Measurements from ENCODE around the gene RAD18. TPM values are rescaled to one million over a fixed set of nuclear protein-coding genes. Genes with fewer than 3 reads are reported as not detected.

RAD18 gene
- total RNA-seq, 2 experiments from 2014 or later: 37.2 to 40.2 TPM

- Mint-ChIP-seq H3K9me3 (ENCODE audit: insufficient read depth) (no peaks in the 10 kb centered on the region), H3K4me1 (ENCODE audit: low read depth) (no peaks in the 10 kb centered on the region), H3K27me3 (ENCODE audit: low read depth) (no peaks in the 10 kb centered on the region), H3K4me3 (no peak overlapping the region), H3K36me3 (ENCODE audit: low read depth) (no peaks in the 10 kb centered on the region), H3K27ac (no peak overlapping the region)
- DNase-seq: no peak
- ChIA-PET CTCF (no interaction called here), POLR2A (no interaction called here)
- no peak for ATAC-seq
Observed at GRCh38 chr3:8838234-8838633, 125.0 kb downstream of the RAD18 start.

GRCh38 chr3:8837162-8837561 is 126.1 kb downstream of the RAD18 start:
- ChIA-PET POLR2A (no interaction called here), CTCF (interaction anchor here (0.7 kb wide), 1 partner anchor 67 kb away, joined by 3 read pairs; the partner anchor contains the start of gene OXTR)
- H3K27ac Mint-ChIP-seq: no peak overlapping the region
- H3K27me3 Mint-ChIP-seq (ENCODE audit: low read depth): no peaks in the 10 kb centered on the region
- no peaks in the 10 kb centered on the region for H3K4me1 Mint-ChIP-seq (ENCODE audit: low read depth)
- no peak for ATAC-seq
- H3K9me3 Mint-ChIP-seq (ENCODE audit: insufficient read depth): no peaks in the 10 kb centered on the region
- DNase-seq: no peak
- H3K36me3 Mint-ChIP-seq (ENCODE audit: low read depth): no peaks in the 10 kb centered on the region
- H3K4me3 Mint-ChIP-seq: no peak overlapping the region

- no peak for DNase-seq
- Mint-ChIP-seq H3K4me3 (no peak overlapping the region), H3K27ac (no peak overlapping the region), H3K9me3 (ENCODE audit: insufficient read depth) (no peaks in the 10 kb centered on the region), H3K4me1 (ENCODE audit: low read depth) (no peaks in the 10 kb centered on the region), H3K27me3 (ENCODE audit: low read depth) (no peaks in the 10 kb centered on the region), H3K36me3 (ENCODE audit: low read depth) (no peaks in the 10 kb centered on the region)
- no peak for ATAC-seq
- CTCF ChIA-PET: no interaction called here
- POLR2A ChIA-PET: no interaction called here
Observed at GRCh38 chr3:8836096-8836495, 127.2 kb downstream of the RAD18 start.

GRCh38 chr3:8835385-8835784 is 127.9 kb downstream of the RAD18 start:
- Mint-ChIP-seq H3K27me3 (ENCODE audit: low read depth) (no peaks in the 10 kb centered on the region), H3K9me3 (ENCODE audit: insufficient read depth) (no peaks in the 10 kb centered on the region), H3K4me3 (no peak overlapping the region), H3K4me1 (ENCODE audit: low read depth) (no peaks in the 10 kb centered on the region), H3K27ac (no peak overlapping the region), H3K36me3 (ENCODE audit: low read depth) (no peaks in the 10 kb centered on the region)
- CTCF ChIA-PET: no interaction called here
- ATAC-seq: no peak
- DNase-seq: no peak
- POLR2A ChIA-PET: no interaction called here

GRCh38 chr3:8834974-8835373 is 128.3 kb downstream of the RAD18 start:
- Mint-ChIP-seq H3K27me3 (ENCODE audit: low read depth) (no peaks in the 10 kb centered on the region), H3K4me1 (ENCODE audit: low read depth) (no peaks in the 10 kb centered on the region)

GRCh38 chr3:8827641-8828040 is 135.6 kb downstream of the RAD18 start:
- ChIA-PET POLR2A (no interaction called here), CTCF (no interaction called here)
- Mint-ChIP-seq H3K4me1 (ENCODE audit: low read depth) (no peaks in the 10 kb centered on the region), H3K4me3 (no peak overlapping the region), H3K27ac (no peak overlapping the region), H3K9me3 (ENCODE audit: insufficient read depth) (no peaks in the 10 kb centered on the region), H3K27me3 (ENCODE audit: low read depth) (no peaks in the 10 kb centered on the region), H3K36me3 (ENCODE audit: low read depth) (no peaks in the 10 kb centered on the region)
- no peak for ATAC-seq
- no peak for DNase-seq

More at GRCh38 chr3:8834974-8835373, 128.3 kb downstream of the RAD18 start:
- ChIA-PET CTCF (no interaction called here), POLR2A (no interaction called here)
- DNase-seq (no peak), ATAC-seq (no peak)
- Mint-ChIP-seq H3K27ac (no peak overlapping the region), H3K9me3 (ENCODE audit: insufficient read depth) (no peaks in the 10 kb centered on the region), H3K4me3 (no peak overlapping the region), H3K36me3 (ENCODE audit: low read depth) (no peaks in the 10 kb centered on the region)

Other genes with a start within 250 kb of the RAD18 start
- gene CAV3, start 229.7 kb downstream of the RAD18 start, total RNA-seq: not detected
- gene OXTR, start 193.9 kb downstream of the RAD18 start, total RNA-seq: under 1 TPM; 0.70 to 0.71 TPM